ENCODE results near the gene ALDH9A1. TPM values are rescaled to one million over a fixed set of nuclear protein-coding genes. Genes with fewer than 3 reads are reported as not detected.

Gene ALDH9A1
- total RNA-seq, 6 experiments from 2014 or later = 69.7 to 139 (median 93.8) TPM

GRCh38 chr1:165671526-165671925, 26.8 kb downstream of the ALDH9A1 start:
- WGBS (ENCODE audit: insufficient coverage, low coverage, low lambda C conversion rate, missing lambda C conversion rate) = 82% methylated on average over 2 of the region's 2 CpGs
- intact Hi-C loops (cut with DNase I) = no loop called here
- TF ChIP-seq CTCF (IDR thresholded peaks at IDR 0.05) (no peak), POLR2A (IDR thresholded peaks at IDR 0.05) (no peak)

GRCh38 chr1:165668184-165668583, 30.2 kb downstream of the ALDH9A1 start:
- peaks cover 0 to 9% (median 3%) of the 10 kb centered on the region in 4 donors for H3K4me1 ChIP-seq
- WGBS (ENCODE audit: insufficient coverage, low coverage, low lambda C conversion rate, missing lambda C conversion rate) = 96% methylated on average over 3 of the region's 3 CpGs
- TF ChIP-seq POLR2A (IDR thresholded peaks at IDR 0.05) = no peak
- no peak for TF ChIP-seq CTCF (IDR thresholded peaks at IDR 0.05)
- H3K9me3 ChIP-seq = no peaks in the 10 kb centered on the region
- no peak overlapping the region for H3K27ac ChIP-seq
- no peak for ATAC-seq
- DNase-seq = no peak
- H3K4me3 ChIP-seq = no peak overlapping the region
- intact Hi-C loops (cut with DNase I) = no loop called here
- H3K36me3 ChIP-seq = peaks cover 0 to 69% (median 16%) of the 10 kb centered on the region in 4 donors
- no peaks in the 10 kb centered on the region for H3K27me3 ChIP-seq

More at GRCh38 chr1:165671526-165671925, 26.8 kb downstream of the ALDH9A1 start:
- no peak for ATAC-seq
- Histone ChIP-seq H3K27me3 (no peaks in the 10 kb centered on the region), H3K4me1 (peaks cover 0 to 6% (median under 1%) of the 10 kb centered on the region in 4 donors), H3K36me3 (peaks cover 0 to 53% (median 12%) of the 10 kb centered on the region in 4 donors), H3K4me3 (no peak overlapping the region), H3K9me3 (no peaks in the 10 kb centered on the region), H3K27ac (no peak overlapping the region)
- no peak for DNase-seq

- Histone ChIP-seq H3K4me3 (no peak overlapping the region), H3K9me3 (no peaks in the 10 kb centered on the region), H3K36me3 (peaks cover 0 to 75% (median 23%) of the 10 kb centered on the region in 4 donors), H3K27ac (no peak overlapping the region), H3K4me1 (peaks cover 0 to 9% (median 3%) of the 10 kb centered on the region in 4 donors), H3K27me3 (no peaks in the 10 kb centered on the region)
- ATAC-seq = peak in 3 of 4 donors; percentile 52 to 67 (median 56)
- 31% methylated on average over 3 of the region's 5 CpGs for WGBS (ENCODE audit: insufficient coverage, low coverage, low lambda C conversion rate, missing lambda C conversion rate)
- intact Hi-C loops (cut with DNase I) = no loop called here
- DNase-seq = no peak
- no peak for TF ChIP-seq CTCF (IDR thresholded peaks at IDR 0.05)
- TF ChIP-seq POLR2A (IDR thresholded peaks at IDR 0.05) = no peak
Measured at GRCh38 chr1:165666152-165666825, 32.1 kb downstream of the ALDH9A1 start.

- intact Hi-C loops (cut with DNase I) = no loop called here
- WGBS (ENCODE audit: insufficient coverage, low coverage, low lambda C conversion rate, missing lambda C conversion rate) = 51% methylated on average over 3 of the region's 3 CpGs
- DNase-seq (no peak), ATAC-seq (no peak)
- Histone ChIP-seq H3K36me3 (peaks cover 0 to 57% (median 19%) of the 10 kb centered on the region in 4 donors), H3K27ac (no peak overlapping the region), H3K4me3 (no peak overlapping the region), H3K4me1 (peaks cover 0 to 9% (median 3%) of the 10 kb centered on the region in 4 donors), H3K27me3 (no peaks in the 10 kb centered on the region), H3K9me3 (no peaks in the 10 kb centered on the region)
- no peak for TF ChIP-seq POLR2A (IDR thresholded peaks at IDR 0.05)
- no peak for TF ChIP-seq CTCF (IDR thresholded peaks at IDR 0.05)
Measured at GRCh38 chr1:165662186-165662585, 36.2 kb downstream of the ALDH9A1 start.
